ENCODE results near the gene CPSF3.

Gene CPSF3

GRCh38 chr2:9484533-9484932 is 61.1 kb downstream of the CPSF3 start:
- H3K4me3 ChIP-seq (ENCODE audit: low read depth, low read length): no peak overlapping the region
- DNase-seq (ENCODE audit: low read depth): no peak
- TF ChIP-seq POLR2A (IDR thresholded peaks at IDR 0.05; ENCODE audit: extremely low read depth, insufficient read length) (no peak), MAX (IDR thresholded peaks at IDR 0.05; ENCODE audit: low read depth, low read length) (no peak), CTCF (IDR thresholded peaks at IDR 0.05; ENCODE audit: low read depth, low read length) (no peak), MYC (IDR thresholded peaks at IDR 0.05; ENCODE audit: low read depth, low read length) (no peak)

- DNase-seq (ENCODE audit: low read depth): no peak
- H3K4me3 ChIP-seq (ENCODE audit: low read depth, low read length): no peak overlapping the region
- TF ChIP-seq POLR2A (IDR thresholded peaks at IDR 0.05; ENCODE audit: extremely low read depth, insufficient read length) (no peak), CTCF (IDR thresholded peaks at IDR 0.05; ENCODE audit: low read depth, low read length) (no peak), MAX (IDR thresholded peaks at IDR 0.05; ENCODE audit: low read depth, low read length) (no peak), MYC (IDR thresholded peaks at IDR 0.05; ENCODE audit: low read depth, low read length) (no peak)
Measured at GRCh38 chr2:9488583-9489547, 65.4 kb downstream of the CPSF3 start.

- no peak overlapping the region for H3K4me3 ChIP-seq (ENCODE audit: low read depth, low read length)
- TF ChIP-seq MYC (IDR thresholded peaks at IDR 0.05; ENCODE audit: low read depth, low read length): no peak
- TF ChIP-seq MAX (IDR thresholded peaks at IDR 0.05; ENCODE audit: low read depth, low read length): no peak
- no peak for TF ChIP-seq POLR2A (IDR thresholded peaks at IDR 0.05; ENCODE audit: extremely low read depth, insufficient read length)
- TF ChIP-seq CTCF (IDR thresholded peaks at IDR 0.05; ENCODE audit: low read depth, low read length): no peak
- no peak for DNase-seq (ENCODE audit: low read depth)
Measured at GRCh38 chr2:9490789-9491188, 67.3 kb downstream of the CPSF3 start.

- no peak overlapping the region for H3K4me3 ChIP-seq (ENCODE audit: low read depth, low read length)
- TF ChIP-seq POLR2A (IDR thresholded peaks at IDR 0.05; ENCODE audit: extremely low read depth, insufficient read length): no peak
- no peak for TF ChIP-seq MAX (IDR thresholded peaks at IDR 0.05; ENCODE audit: low read depth, low read length)
- TF ChIP-seq MYC (IDR thresholded peaks at IDR 0.05; ENCODE audit: low read depth, low read length): no peak
- no peak for TF ChIP-seq CTCF (IDR thresholded peaks at IDR 0.05; ENCODE audit: low read depth, low read length)
- DNase-seq (ENCODE audit: low read depth): no peak
Measured at GRCh38 chr2:9492927-9493326, 69.5 kb downstream of the CPSF3 start.

GRCh38 chr2:9493478-9493877 is 70.0 kb downstream of the CPSF3 start:
- TF ChIP-seq POLR2A (IDR thresholded peaks at IDR 0.05; ENCODE audit: extremely low read depth, insufficient read length) (no peak), CTCF (IDR thresholded peaks at IDR 0.05; ENCODE audit: low read depth, low read length) (no peak)
- no peak for DNase-seq (ENCODE audit: low read depth)
- no peak overlapping the region for H3K4me3 ChIP-seq (ENCODE audit: low read depth, low read length)

Measured in NB4 (cell line).